H1 (cell line): ENCODE data around the gene LHFPL2.

Source experiments
- CEBPB ChIP-seq: IDR thresholded peaks from 2 replicates; pipeline ENCODE4 v1.6.1; 2012; ENCODE audit warnings: low read depth, low read length
- FOSL1 ChIP-seq: IDR thresholded peaks from 2 replicates; pipeline ENCODE4 v1.6.1; 2011; ENCODE audit warnings: mild to moderate bottlenecking, low read depth, low read length, moderate library complexity; ENCODE audit not compliant: insufficient read depth
- RXRA ChIP-seq: IDR thresholded peaks from 2 replicates; pipeline ENCODE4 v1.6.1; 2011; ENCODE audit warnings: low read depth, mild to moderate bottlenecking, low read length, moderate library complexity; ENCODE audit not compliant: insufficient read depth
- TF ChIP-seq, protein P1 (sequence below), 3 experiments: IDR thresholded peaks; 1 replicate in 2 of 3; 2 replicates in 1 of 3; pipeline versions ENCODE4 v1.5.1 to v1.6.1; 2011; ENCODE audit warnings: low read length in 3 of 3, mild to moderate bottlenecking in 3 of 3, inconsistent platforms in 2 of 3, low read depth in 1 of 3, moderate library complexity in 1 of 3; ENCODE audit not compliant: insufficient read depth in 1 of 3; ENCODE audit errors: control extremely low read depth in 1 of 3

DNA sequence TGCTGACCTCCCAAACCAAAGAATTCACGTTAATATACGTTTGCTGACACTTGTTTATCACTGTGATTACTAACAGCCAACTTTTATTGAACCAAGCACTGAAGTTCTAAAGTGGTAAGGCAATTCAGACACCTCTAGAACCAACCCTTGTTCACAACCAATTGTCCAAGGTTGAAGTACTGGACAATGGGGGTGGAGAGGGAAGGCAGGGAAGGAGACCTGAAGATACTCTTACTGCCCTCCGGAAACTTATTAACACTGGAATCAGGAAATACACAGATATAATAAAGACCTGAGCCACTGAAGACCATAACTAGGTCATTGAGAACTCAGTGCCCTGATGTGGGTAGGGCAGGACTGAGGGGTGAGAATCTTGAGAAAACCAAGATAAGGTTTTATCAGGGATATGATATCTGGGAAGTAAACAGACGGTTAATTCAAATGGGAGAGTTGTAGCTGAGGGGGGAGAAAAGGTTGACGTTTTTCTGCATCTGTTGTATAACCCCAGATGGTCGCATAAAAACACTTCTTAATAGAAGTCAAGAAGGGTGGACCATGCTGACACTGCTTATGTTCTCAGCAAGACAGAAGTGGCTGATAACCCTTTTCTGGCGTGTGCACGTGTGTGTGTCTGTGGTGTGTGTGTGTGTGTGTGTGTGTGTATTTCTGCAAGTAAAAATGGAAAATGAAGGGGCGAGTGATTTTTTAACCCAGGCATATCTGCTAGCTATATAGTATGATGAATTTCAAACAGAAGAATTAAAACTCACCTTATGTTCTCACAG is 125.9 kb downstream of the LHFPL2 start:
- TF ChIP-seq, protein P1, sequence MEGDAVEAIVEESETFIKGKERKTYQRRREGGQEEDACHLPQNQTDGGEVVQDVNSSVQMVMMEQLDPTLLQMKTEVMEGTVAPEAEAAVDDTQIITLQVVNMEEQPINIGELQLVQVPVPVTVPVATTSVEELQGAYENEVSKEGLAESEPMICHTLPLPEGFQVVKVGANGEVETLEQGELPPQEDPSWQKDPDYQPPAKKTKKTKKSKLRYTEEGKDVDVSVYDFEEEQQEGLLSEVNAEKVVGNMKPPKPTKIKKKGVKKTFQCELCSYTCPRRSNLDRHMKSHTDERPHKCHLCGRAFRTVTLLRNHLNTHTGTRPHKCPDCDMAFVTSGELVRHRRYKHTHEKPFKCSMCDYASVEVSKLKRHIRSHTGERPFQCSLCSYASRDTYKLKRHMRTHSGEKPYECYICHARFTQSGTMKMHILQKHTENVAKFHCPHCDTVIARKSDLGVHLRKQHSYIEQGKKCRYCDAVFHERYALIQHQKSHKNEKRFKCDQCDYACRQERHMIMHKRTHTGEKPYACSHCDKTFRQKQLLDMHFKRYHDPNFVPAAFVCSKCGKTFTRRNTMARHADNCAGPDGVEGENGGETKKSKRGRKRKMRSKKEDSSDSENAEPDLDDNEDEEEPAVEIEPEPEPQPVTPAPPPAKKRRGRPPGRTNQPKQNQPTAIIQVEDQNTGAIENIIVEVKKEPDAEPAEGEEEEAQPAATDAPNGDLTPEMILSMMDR (IDR thresholded peaks at IDR 0.05; ENCODE audit: control extremely low read depth in 1 of 3, insufficient read depth in 1 of 3, low read depth in 1 of 3, low read length in 3 of 3) = no peak
- TF ChIP-seq RXRA (no peak), CEBPB (no peak), FOSL1 (no peak)
